PC-9 (cell line): ENCODE measurements around the gene CORIN.

Source experiments
- EZH2 ChIP-seq: fragments of 200-600 bp; sonication (generic); IDR thresholded peaks from 2 replicates; pipeline ENCODE4 v1.8.0; 2017; ENCODE audit warnings: antibody characterized with exemption, low read depth
- TF ChIP-seq, protein P1 (sequence below): fragments of 200-600 bp; sonication (generic); conservative IDR thresholded peaks from 2 replicates; pipeline ENCODE4 v1.6.1; 2017; ENCODE audit warnings: mixed run types, antibody characterized with exemption, mild to moderate bottlenecking, moderate library complexity

DNA sequence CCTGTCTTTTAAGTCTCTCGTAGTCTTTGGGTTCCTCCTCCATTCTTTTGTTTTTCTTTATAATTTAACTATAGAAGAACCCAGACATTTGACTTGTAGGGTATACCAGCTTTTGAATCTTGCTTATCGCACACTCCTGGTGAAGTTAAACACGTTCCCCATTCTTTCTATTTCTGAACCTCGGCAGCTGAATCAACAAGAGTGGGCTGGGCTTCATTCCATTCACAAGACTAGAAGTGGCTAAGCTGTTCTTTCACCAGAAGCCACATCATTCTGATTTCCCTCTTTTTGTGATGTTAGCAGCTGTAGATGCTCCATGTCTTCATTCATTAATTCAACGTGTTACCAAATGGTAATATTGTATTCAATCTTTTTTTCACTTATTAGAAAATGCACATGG, 167.9 kb downstream of the CORIN start:
- TF ChIP-seq, protein P1, sequence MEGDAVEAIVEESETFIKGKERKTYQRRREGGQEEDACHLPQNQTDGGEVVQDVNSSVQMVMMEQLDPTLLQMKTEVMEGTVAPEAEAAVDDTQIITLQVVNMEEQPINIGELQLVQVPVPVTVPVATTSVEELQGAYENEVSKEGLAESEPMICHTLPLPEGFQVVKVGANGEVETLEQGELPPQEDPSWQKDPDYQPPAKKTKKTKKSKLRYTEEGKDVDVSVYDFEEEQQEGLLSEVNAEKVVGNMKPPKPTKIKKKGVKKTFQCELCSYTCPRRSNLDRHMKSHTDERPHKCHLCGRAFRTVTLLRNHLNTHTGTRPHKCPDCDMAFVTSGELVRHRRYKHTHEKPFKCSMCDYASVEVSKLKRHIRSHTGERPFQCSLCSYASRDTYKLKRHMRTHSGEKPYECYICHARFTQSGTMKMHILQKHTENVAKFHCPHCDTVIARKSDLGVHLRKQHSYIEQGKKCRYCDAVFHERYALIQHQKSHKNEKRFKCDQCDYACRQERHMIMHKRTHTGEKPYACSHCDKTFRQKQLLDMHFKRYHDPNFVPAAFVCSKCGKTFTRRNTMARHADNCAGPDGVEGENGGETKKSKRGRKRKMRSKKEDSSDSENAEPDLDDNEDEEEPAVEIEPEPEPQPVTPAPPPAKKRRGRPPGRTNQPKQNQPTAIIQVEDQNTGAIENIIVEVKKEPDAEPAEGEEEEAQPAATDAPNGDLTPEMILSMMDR = no peak
- no peak for TF ChIP-seq EZH2
